CD1c-positive myeloid dendritic cell (primary cell): Measurements from ENCODE around the gene RNASE4.
"Not testable (repeated sequence)": the region's sequence is repeated elsewhere in the genome, so short reads cannot be mapped to it uniquely, and the experiment has no call there.

ENCODE experiments used
- DNase-seq: peaks from one replicate; pipeline ENCODE4 v3.0.0-alpha.2; 2016; ENCODE audit errors: extremely low spot score

The RNASE4 gene

GRCh38 chr14:20683891-20684661, at the start of gene RNASE4:
RNASE4 (plus strand) TSS chr14:20684560; CDS start chr14:20699372, 14,812 bp downstream.
- DNase-seq: peak; percentile 81

DNA sequence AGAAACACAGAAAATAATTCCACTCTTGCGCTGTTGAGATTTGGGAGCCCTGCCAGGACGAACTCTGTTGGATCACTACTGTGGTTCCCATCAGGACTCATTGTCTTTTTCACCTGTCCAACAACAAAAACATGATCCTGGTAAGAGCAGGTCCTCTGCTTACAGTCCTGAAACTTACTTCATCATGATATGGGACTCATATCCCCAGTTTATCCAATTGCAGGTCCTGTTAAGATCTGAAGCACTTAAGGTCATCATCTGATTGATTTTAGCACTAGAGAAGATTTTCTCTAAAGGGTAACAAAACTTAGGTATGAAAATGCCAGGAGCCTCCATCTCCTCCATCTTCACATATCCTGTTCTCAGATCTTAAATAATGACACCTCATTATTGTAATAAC, 42.8 kb upstream of the RNASE4 start, which contains the start of gene OR6S1:
OR6S1 (minus strand) TSS at position 101 of the 400 bp plus-strand sequence; CDS start at position 101, 0 bp downstream.
- DNase-seq: no peak

GRCh38 chr14:20642182-20642581, 42.2 kb upstream of the RNASE4 start:
- DNase-seq: no peak

GRCh38 chr14:20642755-20643154, 41.6 kb upstream of the RNASE4 start:
- DNase-seq: not testable (repeated sequence)

- DNase-seq: no peak
Observed at GRCh38 chr14:20644520-20644919, 39.8 kb upstream of the RNASE4 start.

DNA sequence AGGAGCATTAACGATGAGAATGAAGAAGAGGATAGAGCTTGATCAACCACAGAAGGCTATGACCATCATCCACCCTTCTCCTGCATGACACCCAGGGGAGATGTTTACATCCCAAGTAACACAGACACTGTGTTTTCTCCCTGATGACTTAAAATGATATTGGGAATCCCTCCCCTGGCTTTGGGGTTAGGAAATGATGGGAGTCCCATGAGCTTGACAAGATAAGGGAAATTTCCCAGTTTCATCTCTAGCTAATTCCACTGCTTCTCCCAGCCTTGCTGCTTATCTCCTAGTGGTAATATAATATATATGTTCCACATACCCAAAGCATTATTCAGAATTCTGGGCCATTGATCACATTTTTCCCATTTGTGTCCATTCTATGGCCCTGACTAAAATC, 38.9 kb upstream of the RNASE4 start:
- no peak for DNase-seq

- no peak for DNase-seq
Observed at GRCh38 chr14:20652996-20653975, 31.1 kb upstream of the RNASE4 start.

DNA sequence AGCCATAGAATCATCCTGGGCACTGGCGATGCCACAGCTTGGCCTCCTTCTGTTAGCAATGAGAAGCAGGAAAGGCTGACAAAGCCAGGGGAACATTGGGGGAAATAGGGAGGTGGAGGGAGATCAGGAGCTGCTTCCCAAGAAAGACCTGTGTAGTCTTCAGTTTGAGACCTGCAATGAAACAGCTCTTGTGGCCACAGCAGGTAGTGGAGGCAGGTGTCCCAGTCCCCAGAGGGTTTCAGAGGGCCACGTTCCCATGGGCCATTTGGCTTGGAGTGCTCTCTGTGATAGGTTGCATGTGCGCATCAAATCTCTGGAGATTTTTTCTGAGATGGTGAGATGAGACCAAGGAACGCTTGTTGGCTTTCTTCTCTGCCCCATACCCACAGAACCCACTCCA, 28.5 kb upstream of the RNASE4 start:
- no peak for DNase-seq

DNA sequence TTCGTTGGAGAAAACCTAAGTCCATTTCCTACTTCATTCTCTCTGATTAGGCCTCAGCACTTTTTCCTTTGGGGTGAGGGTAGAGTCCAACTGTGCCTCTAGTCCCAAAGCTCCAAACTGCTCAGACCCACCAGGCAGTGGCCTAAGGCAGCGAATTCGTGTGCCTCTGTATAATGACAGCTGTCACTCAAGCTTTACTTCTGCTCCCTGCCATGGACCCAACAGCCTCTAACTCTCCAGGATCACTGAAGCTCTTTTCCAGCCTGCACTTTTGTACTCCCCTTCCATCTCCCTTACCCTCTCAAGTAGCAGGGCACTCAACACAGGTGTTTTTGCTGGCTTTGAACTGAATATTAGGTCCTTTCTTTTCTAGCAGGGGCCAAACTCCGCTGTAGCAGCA, 28.1 kb upstream of the RNASE4 start:
- no peak for DNase-seq

DNA sequence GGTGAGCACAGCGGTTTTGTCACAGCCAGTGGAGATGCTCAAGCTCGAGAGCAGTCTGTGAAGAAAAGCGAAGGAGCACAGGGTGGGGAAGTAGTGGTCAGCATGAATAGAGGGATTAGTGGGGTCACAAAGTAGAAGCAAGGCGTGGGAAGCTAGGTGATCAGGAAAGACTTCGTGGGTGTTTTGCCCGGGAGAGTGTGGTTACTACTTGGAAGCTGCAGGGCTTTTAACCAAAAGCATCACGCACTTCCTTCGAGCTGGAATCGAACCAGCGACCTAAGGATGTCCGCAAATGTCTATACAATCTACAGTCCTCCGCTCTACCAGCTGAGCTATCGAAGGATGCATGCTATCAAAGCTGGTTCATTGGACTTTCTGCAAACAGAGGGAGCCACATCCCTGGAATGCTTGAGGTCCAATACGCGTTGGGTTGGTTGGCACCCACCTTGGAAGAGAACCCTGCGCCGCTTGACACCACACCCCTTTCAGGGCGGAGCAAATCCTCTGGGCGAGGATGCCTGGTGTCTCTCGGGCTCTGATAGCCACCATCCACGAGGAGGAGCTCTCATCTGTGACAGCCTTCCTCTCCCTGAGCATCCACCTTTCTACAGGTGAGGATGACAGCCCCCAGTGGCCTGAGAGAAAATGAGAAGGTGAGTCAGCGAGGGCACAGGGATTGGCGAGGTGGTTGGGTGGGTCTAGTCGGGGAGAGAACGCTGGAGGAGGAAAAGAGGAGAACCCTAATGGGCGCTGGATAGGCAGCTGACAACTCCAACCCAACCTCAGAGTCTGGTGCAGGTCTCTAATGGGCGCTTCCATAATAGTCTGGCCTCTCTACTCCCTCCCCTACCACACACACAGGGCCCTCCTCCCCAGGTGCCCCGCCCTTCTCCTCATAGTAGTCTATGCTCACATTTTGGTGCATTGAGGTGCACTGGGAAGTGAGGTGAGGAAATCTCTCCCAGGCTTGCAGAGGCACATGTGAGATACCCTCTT, 26.8 kb upstream of the RNASE4 start:
- DNase-seq: peak; percentile 11

- no peak for DNase-seq
Observed at GRCh38 chr14:20658246-20658645, 26.1 kb upstream of the RNASE4 start.

DNA sequence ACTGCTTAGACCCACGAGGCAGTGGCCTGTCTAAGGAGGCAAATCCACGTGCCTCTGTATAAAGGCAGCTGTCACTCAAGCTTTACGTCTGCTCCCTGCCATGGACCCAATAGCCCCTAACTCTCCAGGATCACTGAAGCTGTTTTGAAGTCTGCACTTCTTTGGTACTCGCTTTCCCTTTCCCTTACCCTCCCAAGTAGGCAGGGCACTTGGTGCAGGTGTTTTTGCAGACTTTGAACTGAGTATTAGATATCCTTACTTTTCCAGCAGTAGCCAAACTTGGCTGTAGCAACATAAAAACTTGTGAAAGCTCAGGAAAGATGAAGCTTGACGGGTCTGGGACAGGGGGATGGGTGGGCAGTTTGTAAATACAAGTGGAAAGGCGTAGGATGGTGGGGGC, 25.0 kb upstream of the RNASE4 start:
- no peak for DNase-seq

GRCh38 chr14:20659813-20660395, 24.5 kb upstream of the RNASE4 start:
- DNase-seq: no peak

DNA sequence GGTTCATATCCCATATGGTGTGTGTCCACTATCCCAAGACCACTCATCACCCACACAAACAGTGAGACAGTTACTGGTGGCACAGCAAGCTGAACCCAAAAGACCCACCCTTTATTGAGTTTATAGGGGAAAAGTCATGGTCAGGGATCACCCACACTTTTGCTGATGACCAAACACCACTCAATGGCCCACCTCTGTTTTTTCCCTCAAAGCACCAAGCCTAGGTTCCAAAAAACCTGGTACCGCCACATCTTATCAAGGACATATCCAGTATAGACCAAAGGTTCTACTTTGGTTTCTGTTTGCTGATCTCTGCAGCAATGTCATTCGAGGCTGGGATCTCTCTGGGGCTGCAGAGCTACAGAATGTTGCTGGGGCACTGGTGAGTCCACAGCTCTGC, 23.2 kb upstream of the RNASE4 start:
- DNase-seq: no peak

- peak; percentile 71 for DNase-seq
Observed at GRCh38 chr14:20662968-20663732, 21.2 kb upstream of the RNASE4 start.

DNA sequence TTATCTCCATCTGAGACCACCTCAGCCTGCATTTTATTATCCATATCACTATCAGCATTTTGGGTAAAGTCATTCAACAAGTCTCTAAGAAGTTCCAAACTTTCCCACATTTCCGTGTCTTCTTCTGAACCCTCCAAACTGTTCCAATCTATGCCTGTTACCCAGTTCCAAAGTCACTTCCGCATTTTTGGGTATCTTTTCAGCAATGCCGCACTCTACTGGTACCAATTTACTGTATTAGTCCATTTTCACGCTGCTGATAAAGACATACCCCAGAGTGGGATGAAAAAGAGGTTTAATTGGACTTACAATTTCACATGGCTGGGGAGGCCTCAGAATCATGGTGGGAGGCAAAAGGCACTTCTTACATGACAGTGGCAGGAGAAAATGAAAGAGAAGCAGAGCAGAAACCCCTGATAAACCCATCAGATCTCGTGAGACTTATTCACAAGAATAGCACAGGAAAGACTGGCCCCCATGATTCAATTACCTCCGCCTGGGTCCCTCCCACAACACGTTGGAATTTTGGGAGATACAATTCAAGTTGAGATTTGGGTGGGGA, 17.9 kb upstream of the RNASE4 start:
- not testable (repeated sequence) for DNase-seq

DNA sequence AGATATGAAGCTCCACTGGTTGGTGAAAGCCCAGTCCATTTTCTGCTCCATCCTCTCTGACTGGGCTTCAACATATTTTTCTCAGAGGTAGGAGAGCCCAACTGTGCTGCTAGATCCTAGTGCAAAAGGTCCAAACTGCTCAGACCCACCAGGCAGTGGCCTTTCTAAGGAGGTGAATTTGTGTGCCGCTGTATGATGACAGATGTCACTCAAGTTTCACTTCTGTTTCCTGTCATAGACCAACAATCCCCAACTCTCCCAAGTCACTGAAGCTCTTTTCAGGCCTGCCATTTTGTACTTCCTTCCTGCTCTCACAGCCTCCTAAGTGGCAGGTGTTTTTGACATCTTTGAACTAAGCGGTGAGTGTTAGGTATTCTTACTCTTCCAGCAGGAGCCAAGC, 16.4 kb upstream of the RNASE4 start:
- DNase-seq: peak; percentile 54

- DNase-seq: no peak
Observed at GRCh38 chr14:20668969-20669368, 15.4 kb upstream of the RNASE4 start.

DNA sequence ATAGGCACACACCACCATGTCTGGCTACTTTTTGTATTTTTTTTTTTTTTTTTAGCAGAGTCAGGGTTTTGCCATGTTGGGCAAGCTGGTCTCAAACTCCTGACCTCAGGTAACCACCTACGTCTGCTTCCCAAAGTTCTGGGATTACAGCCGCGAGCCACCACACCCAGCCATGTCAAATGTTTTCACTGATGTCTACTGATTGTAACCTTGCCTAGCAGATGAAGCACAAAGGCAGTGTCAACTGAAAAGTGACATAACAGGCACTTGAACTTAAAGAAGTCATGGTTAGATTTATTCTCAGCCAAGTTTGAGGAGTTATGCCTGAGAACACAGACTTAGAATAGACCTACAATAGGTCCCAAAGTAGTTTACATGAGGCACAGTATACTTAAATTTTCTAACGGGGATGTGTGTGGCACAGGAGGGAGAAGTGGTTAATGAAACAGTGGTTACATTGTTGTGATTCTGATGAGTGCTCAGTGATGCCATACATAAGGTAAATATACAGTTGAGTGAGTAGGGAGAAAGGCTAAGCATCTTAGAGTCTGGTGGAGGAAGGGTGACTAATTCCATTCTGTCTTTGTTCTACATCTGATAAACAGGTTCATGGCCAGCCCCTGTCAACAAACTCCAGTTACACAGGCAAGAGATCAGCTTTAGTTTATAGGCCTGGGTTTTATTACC, 12.6 kb upstream of the RNASE4 start:
- DNase-seq: no peak
